Middle frontal gyrus (tissue), 1 donor: ENCODE measurements around the gene FAM9A.

Experiments
- DNase-seq: peaks from one replicate; pipeline ENCODE4 v3.0.0-alpha.2; 2015; ENCODE audit warnings: low spot score; ENCODE audit errors: extremely low spot score

FAM9A gene

GRCh38 chrX:8801041-8801599 is at the start of gene FAM9A:
TSS of gene FAM9A (minus strand) at chrX:8801383. CDS start at chrX:8800171, 1,212 bp downstream.
- no peak for DNase-seq

- no peak for DNase-seq
These were observed 49.3 kb upstream of the FAM9A start for GRCh38 chrX:8850478-8850877.

- DNase-seq = no peak
These were observed 48.8 kb upstream of the FAM9A start for GRCh38 chrX:8849945-8850344.

GRCh38 chrX:8849458-8849857 is 48.3 kb upstream of the FAM9A start:
- DNase-seq = no peak

GRCh38 chrX:8848911-8849310 is 47.7 kb upstream of the FAM9A start:
- no peak for DNase-seq

GRCh38 chrX:8848441-8848840 is 47.3 kb upstream of the FAM9A start:
- no peak for DNase-seq

GRCh38 chrX:8847360-8847759 is 46.2 kb upstream of the FAM9A start:
- DNase-seq = no peak

GRCh38 chrX:8846266-8846665 is 45.1 kb upstream of the FAM9A start:
- peak; percentile 5 for DNase-seq

GRCh38 chrX:8845469-8845868 is 44.3 kb upstream of the FAM9A start:
- DNase-seq = no peak

GRCh38 chrX:8845060-8845459 is 43.9 kb upstream of the FAM9A start:
- no peak for DNase-seq

GRCh38 chrX:8844157-8844556 is 43.0 kb upstream of the FAM9A start:
- DNase-seq = no peak

- no peak for DNase-seq
These were observed 40.7 kb upstream of the FAM9A start for GRCh38 chrX:8841911-8842310.

- DNase-seq = no peak
These were observed 33.2 kb upstream of the FAM9A start for GRCh38 chrX:8834392-8834791.

GRCh38 chrX:8832582-8833378 is 31.6 kb upstream of the FAM9A start:
- DNase-seq = no peak

- no peak for DNase-seq
These were observed 22.5 kb upstream of the FAM9A start for GRCh38 chrX:8823698-8824097.

GRCh38 chrX:8822002-8822401 is 20.8 kb upstream of the FAM9A start:
- DNase-seq = no peak

GRCh38 chrX:8820910-8821527 is 19.8 kb upstream of the FAM9A start:
- DNase-seq = no peak

- DNase-seq = no peak
These were observed 14.4 kb upstream of the FAM9A start for GRCh38 chrX:8815460-8816065.

- DNase-seq = no peak
These were observed 11.9 kb upstream of the FAM9A start for GRCh38 chrX:8813036-8813435.

- DNase-seq = no peak
These were observed 10.4 kb upstream of the FAM9A start for GRCh38 chrX:8811611-8812010.

- no peak for DNase-seq
These were observed 7.5 kb upstream of the FAM9A start for GRCh38 chrX:8808661-8809060.

- no peak for DNase-seq
These were observed 4.8 kb upstream of the FAM9A start for GRCh38 chrX:8805974-8806373.
